ENCODE data around the gene AKAP11. TPM values are rescaled to one million over a fixed set of nuclear protein-coding genes. Genes with fewer than 3 reads are reported as not detected.

The AKAP11 gene
- total RNA-seq, 4 donors from 2014 or later, result 30.9 to 49.8 (median 34.7) TPM

DNA sequence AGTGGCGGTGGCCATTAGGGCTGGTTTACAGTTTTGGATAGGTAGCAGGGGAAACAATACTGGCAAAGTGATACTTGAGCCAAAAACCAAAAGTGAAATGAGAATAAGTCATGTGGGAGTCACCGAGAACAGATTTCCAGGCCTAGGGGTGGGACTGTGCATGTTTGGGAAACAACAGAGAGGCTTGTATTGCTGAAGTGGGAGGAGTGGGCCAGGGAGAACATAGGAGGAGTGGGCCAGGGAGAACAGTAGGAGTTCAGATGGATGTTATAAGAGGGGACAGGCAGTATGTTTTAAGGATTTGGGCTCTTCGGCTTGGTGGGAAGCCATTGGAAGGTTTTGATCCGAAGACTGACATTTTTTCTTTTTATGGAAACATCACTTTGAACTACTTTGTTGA is 35.5 kb downstream of the AKAP11 start:
- WGBS, 2 donors, result 71 to 72% methylated on average over 4 of the region's 4 CpGs
- Histone ChIP-seq H3K9me3 (no peaks in the 10 kb centered on the region), H3K4me1 (no peaks in the 10 kb centered on the region), H3K4me3 (replicated peaks in 1 of 3) (no peak overlapping the region), H3K27me3 (no peaks in the 10 kb centered on the region), H3K36me3 (peaks cover 0 to 8% of the 10 kb centered on the region in 2 donors), H3K27ac (no peak overlapping the region)
- DNase-seq, result no peak
- intact Hi-C loops (cut with DNase I), result no loop called here
- TF ChIP-seq, protein P1, sequence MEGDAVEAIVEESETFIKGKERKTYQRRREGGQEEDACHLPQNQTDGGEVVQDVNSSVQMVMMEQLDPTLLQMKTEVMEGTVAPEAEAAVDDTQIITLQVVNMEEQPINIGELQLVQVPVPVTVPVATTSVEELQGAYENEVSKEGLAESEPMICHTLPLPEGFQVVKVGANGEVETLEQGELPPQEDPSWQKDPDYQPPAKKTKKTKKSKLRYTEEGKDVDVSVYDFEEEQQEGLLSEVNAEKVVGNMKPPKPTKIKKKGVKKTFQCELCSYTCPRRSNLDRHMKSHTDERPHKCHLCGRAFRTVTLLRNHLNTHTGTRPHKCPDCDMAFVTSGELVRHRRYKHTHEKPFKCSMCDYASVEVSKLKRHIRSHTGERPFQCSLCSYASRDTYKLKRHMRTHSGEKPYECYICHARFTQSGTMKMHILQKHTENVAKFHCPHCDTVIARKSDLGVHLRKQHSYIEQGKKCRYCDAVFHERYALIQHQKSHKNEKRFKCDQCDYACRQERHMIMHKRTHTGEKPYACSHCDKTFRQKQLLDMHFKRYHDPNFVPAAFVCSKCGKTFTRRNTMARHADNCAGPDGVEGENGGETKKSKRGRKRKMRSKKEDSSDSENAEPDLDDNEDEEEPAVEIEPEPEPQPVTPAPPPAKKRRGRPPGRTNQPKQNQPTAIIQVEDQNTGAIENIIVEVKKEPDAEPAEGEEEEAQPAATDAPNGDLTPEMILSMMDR (IDR thresholded peaks at IDR 0.05), result no peak
- TF ChIP-seq POLR2A (IDR thresholded peaks at IDR 0.05), result no peak

DNA sequence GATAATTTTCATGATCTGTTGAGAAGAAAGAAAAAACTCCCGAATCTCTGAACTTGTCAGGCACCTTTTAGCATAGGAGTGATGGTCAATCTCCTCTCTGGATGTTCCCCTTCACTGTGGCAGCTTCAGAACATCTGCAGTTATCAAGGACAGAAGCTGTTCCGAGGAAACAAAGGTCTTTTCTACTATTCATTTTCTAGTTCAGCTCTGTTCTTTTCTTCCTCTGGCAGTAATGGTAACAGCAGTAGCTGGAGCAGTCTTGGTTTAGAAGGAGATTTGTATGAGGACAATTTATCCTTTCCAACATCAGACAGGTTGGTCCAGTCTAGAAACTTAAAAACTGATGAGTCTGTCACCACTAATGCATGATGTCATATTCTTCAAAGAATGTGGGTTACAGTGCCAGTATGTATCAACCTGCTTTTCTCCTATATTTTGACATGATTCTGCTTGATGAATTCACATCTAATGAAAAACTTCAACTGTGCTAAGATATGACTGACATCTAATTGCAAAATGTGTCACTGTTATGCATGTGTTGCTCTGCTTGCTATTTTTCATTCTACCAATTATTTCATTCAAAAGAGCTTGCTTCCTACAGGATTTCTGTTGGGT is 41.0 kb downstream of the AKAP11 start:
- intact Hi-C loops (cut with DNase I), result no loop called here
- Histone ChIP-seq H3K27ac (no peak overlapping the region), H3K27me3 (no peaks in the 10 kb centered on the region), H3K36me3 (peaks cover 3 to 12% of the 10 kb centered on the region in 2 donors), H3K9me3 (no peaks in the 10 kb centered on the region), H3K4me1 (no peaks in the 10 kb centered on the region), H3K4me3 (replicated peaks in 1 of 3) (no peak overlapping the region)
- TF ChIP-seq POLR2A (IDR thresholded peaks at IDR 0.05), result no peak
- TF ChIP-seq, protein P1 (IDR thresholded peaks at IDR 0.05), result no peak
- 89% methylated on average over 2 of the region's 2 CpGs for WGBS, 2 donors
- DNase-seq, result no peak

DNA sequence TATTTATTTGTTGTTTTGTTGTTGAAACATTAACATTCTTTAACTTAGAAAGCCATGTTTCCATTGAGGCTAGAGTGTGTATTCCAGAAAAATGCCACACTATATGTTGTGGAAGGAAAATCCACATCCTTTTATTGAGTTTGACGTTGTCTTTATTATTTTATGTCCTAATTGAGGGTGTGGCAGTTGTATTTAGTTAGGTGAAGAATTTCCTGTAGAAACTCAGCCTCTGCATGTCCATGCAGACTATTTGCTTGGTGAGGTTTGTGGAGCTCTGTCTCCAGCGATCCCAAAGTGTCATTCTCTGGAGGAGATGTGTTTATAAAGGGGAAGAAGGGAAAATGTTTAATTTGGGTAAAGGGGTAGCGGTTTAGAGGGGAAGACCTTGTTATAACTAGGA is 46.6 kb downstream of the AKAP11 start:
- intact Hi-C loops (cut with DNase I), result no loop called here
- DNase-seq, result no peak
- TF ChIP-seq POLR2A (IDR thresholded peaks at IDR 0.05), result no peak
- TF ChIP-seq, protein P1 (IDR thresholded peaks at IDR 0.05), result no peak
- no peak overlapping the region for H3K27ac ChIP-seq
- no peaks in the 10 kb centered on the region for H3K9me3 ChIP-seq
- H3K4me3 ChIP-seq (replicated peaks in 1 of 3), result no peak overlapping the region
- peaks cover 4 to 5% of the 10 kb centered on the region in 2 donors for H3K36me3 ChIP-seq
- H3K27me3 ChIP-seq, result no peaks in the 10 kb centered on the region
- H3K4me1 ChIP-seq, result no peaks in the 10 kb centered on the region
- WGBS, 2 donors, result 65 to 77% methylated on average over 3 of the region's 3 CpGs

DNA sequence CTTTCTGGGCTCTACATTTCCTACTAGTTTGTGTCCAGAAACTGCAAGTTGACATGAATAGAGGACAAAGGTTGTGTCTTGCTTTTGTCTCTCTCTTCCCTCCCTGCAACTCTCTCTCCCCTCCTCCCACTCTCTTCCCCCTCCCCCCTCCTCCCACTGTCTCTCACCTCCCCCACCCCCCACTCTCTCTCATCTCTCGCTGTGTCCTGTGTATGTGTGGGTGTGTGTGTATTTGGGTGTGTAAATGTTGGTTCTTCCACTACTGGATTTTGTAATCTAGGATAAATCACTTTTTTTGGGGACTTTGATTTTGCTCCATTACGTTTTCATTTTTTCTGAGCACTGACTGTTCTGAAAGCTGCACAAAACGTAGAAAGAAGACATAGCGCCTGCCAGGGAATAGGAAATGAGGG is 48.4 kb downstream of the AKAP11 start:
- 82 to 90% methylated on average over 4 of the region's 4 CpGs for WGBS, 2 donors
- no peak for DNase-seq
- intact Hi-C loops (cut with DNase I), result no loop called here
- Histone ChIP-seq H3K4me1 (no peaks in the 10 kb centered on the region), H3K9me3 (no peaks in the 10 kb centered on the region), H3K27me3 (no peaks in the 10 kb centered on the region), H3K36me3 (peaks cover 4 to 5% of the 10 kb centered on the region in 2 donors), H3K4me3 (replicated peaks in 1 of 3) (no peak overlapping the region), H3K27ac (no peak overlapping the region)
- no peak for TF ChIP-seq POLR2A (IDR thresholded peaks at IDR 0.05)
- TF ChIP-seq, protein P1 (IDR thresholded peaks at IDR 0.05), result no peak

DNA sequence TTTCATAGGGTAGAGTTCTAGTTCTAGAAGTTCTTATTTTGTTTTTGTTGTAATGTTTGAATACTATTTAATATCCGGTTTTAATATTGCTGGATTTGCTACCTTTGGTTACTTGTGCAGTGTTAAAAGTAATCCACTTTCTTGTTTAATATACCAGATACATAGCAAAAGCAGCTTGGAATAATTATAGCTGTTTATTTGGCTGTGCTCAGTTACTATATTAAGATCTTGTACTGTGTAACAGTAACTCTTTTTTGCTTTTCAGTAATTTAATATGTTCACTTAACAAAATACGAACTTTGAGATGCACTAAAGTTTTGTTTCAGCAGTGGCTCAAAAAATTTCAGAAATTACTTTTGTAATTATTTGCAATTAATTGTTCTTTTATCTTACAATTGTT is 50.9 kb downstream of the AKAP11 start:
- intact Hi-C loops (cut with DNase I), result no loop called here
- no peak for DNase-seq
- Histone ChIP-seq H3K9me3 (no peaks in the 10 kb centered on the region), H3K36me3 (peaks cover 0 to 5% of the 10 kb centered on the region in 2 donors), H3K4me1 (no peaks in the 10 kb centered on the region), H3K27me3 (no peaks in the 10 kb centered on the region), H3K4me3 (replicated peaks in 1 of 3) (no peak overlapping the region), H3K27ac (no peak overlapping the region)
- 86 to 89% methylated on average over 2 of the region's 2 CpGs for WGBS, 2 donors
- TF ChIP-seq POLR2A (IDR thresholded peaks at IDR 0.05), result no peak
- TF ChIP-seq, protein P1 (IDR thresholded peaks at IDR 0.05), result no peak
